Measurements from ENCODE around the gene LANCL2.

- TF ChIP-seq CTCF (IDR thresholded peaks at IDR 0.05) (no peak), POLR2AphosphoS5 (IDR thresholded peaks at IDR 0.05) (no peak), POLR2A (IDR thresholded peaks at IDR 0.05) (no peak)
Observed at GRCh38 chr7:55362927-55363326, 2.2 kb upstream of the LANCL2 start.
